Islet of Langerhans (tissue), 1 donor: ENCODE results near the gene TCTN1.
A peak's percentile ranks its signal among the peaks of the same experiment; 100 is the strongest.
"Not testable (repeated sequence)": the region's sequence is repeated elsewhere in the genome, so short reads cannot be mapped to it uniquely, and the experiment has no call there.

Experiments used
- FAIRE-seq: peaks from one replicate; lab custom pipeline; 2011; peaks lifted over from hg19 to GRCh38; lab: Jason Lieb, UNC

TCTN1 gene

DNA sequence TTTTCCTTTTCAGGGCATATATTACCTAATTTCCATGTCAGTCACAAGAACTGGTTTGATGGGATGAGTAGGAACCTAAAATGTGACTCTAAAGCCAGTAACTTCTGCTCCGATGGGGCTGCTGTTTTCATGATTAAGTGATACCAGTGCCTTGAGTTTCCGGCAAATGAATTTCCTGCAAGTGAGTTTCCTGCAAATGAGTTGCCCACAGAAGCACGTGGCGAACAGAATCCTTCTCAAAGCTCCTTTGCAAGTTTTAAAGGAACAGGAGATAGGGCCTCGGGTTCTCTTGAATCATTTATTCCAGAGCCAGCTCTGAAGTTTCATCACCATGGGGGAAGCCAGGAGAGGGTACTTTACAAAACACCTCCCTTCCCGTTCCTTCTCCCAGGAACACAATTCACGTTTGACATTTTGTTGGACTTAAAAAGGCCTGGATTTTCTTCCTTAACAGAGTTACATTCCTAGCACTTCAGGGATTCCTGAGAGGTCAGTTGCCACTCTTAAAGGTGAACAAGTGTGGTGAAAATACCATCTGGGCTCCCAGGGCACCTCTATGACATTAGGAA is 28.6 kb upstream of the TCTN1 start:
- no peak for FAIRE-seq

GRCh38 chr12:110587102-110587501 is 26.8 kb upstream of the TCTN1 start:
- FAIRE-seq = not testable (repeated sequence)

DNA sequence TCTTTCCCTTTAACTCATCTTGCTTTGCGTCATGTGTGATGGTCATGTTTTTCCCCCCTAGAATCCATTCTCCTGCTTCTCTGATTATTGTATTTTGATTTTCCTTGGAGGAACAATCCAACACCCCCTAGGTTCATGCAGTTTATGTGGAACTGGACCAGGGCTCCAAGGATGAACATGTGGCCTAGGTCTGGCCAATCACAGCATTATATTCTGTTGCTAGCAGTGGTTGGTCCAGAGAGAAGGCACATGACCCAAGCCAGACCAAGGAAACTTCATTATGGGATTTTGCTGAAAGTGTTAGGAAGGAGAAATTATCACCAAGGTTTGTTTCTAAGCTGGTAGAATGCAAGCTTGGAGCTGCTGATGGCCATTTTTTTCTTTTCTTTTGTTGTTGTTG is 23.9 kb upstream of the TCTN1 start:
- FAIRE-seq = no peak

GRCh38 chr12:110590806-110591326 is 23.1 kb upstream of the TCTN1 start:
- FAIRE-seq = no peak

- FAIRE-seq = no peak
Observed at GRCh38 chr12:110591451-110592051, 22.4 kb upstream of the TCTN1 start.

- FAIRE-seq = no peak
Observed at GRCh38 chr12:110592078-110592477, 21.9 kb upstream of the TCTN1 start.

DNA sequence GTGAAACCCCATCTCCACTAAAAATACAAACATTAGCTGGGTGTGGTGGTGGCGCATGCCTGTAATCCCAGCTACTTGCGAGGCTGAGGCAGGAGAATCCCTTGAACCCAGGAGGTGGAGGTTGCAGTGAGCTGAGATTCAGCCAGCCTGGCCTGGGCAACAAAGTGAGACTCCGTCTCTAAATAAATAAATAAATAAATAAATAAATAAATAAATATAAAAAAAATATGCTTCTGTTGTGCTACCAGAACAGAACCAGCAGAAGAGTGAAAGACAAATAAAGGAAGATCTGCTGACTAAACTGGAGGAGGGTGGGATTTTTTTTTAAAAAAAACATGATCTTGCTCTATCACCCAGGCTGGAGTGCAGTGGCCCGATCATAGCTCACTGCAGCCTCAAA is 21.0 kb upstream of the TCTN1 start:
- FAIRE-seq = not testable (repeated sequence)

GRCh38 chr12:110597885-110598284 is 16.0 kb upstream of the TCTN1 start:
- FAIRE-seq = no peak

DNA sequence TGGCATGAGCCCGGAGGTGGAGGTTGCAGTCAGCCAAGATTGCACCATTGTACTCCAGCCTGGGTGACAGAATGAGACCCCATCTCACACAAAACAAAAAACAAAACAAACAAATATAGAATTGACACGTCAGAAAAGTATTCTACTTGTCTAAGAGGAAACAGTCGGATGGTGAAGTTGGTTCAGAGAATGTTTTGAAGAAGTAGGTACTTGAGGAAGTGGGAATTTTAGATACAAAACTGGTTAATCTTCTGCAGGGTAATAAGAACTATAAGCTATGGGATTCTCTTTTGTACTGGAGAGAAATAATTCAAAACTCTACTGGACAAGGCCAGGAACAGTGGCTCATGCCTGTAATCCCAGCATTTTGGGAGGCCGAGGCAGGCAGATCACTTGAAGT is 14.6 kb upstream of the TCTN1 start:
- FAIRE-seq = no peak

DNA sequence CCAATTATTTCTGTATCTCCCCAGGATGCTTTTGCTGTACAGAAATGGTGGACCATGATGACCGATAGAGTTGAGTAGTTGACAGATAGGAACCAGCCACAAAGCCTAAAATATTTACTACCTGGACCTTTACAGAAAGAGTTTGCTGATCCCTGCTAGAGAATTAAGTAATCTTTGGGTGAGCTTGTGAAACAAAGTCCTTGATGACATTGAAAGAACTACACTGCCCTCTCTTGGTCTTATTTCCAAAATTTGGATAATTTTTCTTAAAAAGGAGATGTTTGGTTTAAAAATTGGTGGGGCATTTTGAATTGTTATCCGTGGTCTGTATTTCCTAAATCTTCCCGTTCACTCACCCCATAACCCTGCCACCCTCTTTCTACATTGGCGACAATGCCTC is 13.7 kb upstream of the TCTN1 start:
- no peak for FAIRE-seq

- FAIRE-seq = peak; percentile 81
Observed at GRCh38 chr12:110602085-110602814, 11.7 kb upstream of the TCTN1 start.

DNA sequence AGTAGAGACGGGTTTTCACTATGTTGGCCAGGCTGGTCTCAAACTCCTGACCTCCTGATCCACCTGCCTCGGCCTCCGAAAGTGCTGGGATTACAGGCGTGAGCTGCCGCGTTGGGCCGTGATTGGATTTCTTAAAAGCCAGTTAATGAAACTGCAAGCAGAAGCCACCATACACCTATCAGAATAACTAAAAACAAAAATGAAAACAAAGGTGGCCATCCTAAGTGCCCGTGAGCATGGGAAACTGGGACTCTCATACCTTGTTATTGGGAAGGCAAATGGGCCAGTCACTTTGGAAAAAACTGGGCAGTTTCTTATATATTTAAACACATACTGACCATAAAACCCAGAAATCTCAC is 7.7 kb upstream of the TCTN1 start:
- FAIRE-seq = no peak

DNA sequence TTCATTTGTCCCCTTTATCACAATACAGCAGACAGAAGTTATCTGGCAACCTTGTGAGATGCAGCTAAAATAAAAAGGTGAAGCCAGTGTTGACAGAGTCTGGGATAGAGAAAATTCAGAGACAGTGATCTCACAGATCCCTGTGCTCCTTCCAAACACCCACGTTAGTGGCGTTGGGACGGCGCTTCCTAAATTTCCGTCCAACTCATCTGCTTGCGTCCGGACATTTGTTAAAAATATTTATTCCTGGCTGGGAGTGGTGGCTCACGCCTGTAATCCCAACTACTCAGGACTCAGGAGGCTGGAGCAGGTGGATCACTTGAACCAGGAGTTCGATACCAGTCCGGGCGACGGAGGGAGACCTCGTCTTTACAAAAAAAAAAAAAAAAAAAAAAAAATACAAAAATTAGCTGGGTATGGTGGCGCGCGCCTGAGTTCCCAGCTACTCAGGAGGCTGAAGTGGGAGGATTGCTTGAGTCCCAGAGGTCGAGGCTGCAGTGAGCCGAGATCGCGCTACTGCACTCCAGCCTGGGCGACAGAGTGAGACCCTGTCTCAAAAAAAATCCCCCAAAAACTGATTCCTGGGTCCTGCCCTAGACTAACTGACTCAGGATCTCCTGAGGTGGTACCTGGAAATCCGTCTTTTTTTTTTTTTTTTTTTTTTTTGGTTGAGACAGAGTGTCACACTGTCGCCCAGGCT is 708 bp upstream of the TCTN1 start:
- FAIRE-seq = no peak

GRCh38 chr12:110615171-110615570 is 1.2 kb downstream of the TCTN1 start:
- FAIRE-seq = no peak

- no peak for FAIRE-seq
Observed at GRCh38 chr12:110616471-110617115, 2.7 kb downstream of the TCTN1 start.

DNA sequence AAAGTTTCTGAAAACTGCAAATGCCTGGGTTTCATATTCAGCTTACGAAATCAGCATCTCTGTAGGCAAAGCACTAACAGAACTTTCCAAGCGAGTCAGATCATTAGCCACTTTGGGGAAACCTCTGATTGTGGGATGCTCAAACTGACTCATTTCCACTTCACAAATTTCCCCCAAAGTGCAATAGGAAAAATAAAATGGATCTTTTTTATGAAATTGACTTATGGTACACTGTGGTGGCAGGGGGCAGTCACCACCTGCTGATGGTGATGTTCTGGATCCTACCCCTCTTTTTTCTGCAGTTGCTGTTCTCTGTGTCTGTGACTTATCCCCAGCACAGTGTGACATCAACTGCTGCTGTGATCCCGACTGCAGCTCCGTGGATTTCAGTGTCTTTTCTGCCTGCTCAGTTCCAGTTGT is 5.6 kb downstream of the TCTN1 start:
- no peak for FAIRE-seq

GRCh38 chr12:110622582-110622981 is 8.7 kb downstream of the TCTN1 start:
- FAIRE-seq = no peak

DNA sequence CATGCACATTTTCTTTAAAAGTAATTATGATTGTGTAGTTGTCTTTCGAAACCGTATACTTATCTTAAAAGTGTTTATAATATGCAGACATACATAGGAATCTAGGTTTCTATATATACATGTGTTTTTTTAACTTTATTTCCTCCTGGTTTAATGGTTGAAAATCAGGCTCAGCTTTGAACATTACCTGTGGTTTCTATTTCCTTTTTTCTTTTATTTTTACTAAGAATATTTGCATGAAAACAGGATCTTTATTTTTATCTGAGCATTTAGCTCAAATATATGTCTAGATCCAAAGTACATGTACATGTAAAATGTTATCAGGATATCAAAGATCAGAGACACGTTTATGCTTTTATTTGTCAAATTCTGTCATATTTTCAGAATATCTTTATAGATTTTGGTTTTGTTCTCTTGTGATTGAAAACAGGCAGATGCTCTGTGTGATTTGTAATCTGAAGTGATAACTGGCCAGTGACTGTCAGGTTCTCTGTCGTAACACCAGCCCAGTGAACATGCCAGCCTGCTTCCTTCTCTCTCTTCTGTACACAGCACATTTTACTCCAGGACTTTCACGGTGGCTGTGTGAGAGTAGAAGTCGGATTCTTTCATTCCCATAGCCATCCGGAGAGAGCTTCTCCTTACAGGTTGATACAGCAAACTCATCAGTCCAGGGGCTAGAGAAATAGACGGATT is 13.7 kb downstream of the TCTN1 start:
- FAIRE-seq = no peak

GRCh38 chr12:110635055-110635454 is 21.1 kb downstream of the TCTN1 start:
- no peak for FAIRE-seq

DNA sequence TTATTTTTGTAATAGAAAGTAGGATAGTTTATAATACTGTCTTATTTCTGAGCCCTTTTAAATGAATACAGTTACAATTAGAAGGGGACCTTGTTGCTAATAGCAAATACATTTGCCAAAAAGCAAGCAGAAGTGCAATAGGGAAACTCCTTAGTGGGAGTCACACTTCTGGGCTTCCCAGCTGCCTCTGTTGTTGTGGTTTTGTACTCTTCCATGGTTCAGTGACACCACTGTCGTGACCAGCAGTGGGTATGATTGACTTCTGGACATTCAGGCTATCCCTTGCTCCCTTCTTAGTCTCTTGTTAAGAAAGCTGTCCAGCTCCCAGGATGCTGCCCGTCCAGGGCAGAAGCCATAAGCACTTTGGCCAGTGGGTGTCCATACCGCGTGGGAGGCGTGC is 22.6 kb downstream of the TCTN1 start:
- no peak for FAIRE-seq

- no peak for FAIRE-seq
Observed at GRCh38 chr12:110637869-110638441, 24.0 kb downstream of the TCTN1 start.

GRCh38 chr12:110638796-110639195 is 24.9 kb downstream of the TCTN1 start:
- FAIRE-seq = no peak
